Measurements from ENCODE around the gene CCDC190. TPM values are rescaled to one million over a fixed set of nuclear protein-coding genes. Genes with fewer than 3 reads are reported as not detected.
"Not testable (repeated sequence)": the region's sequence is repeated elsewhere in the genome, so short reads cannot be mapped to it uniquely, and the experiment has no call there.

CCDC190 gene
- total RNA-seq, 1 experiment from 2014 or later, result not detected

GRCh38 chr1:162878000-162878596, 17.1 kb upstream of the CCDC190 start:
- DNase-seq (ENCODE audit: low spot score), result peak; percentile 30

DNA sequence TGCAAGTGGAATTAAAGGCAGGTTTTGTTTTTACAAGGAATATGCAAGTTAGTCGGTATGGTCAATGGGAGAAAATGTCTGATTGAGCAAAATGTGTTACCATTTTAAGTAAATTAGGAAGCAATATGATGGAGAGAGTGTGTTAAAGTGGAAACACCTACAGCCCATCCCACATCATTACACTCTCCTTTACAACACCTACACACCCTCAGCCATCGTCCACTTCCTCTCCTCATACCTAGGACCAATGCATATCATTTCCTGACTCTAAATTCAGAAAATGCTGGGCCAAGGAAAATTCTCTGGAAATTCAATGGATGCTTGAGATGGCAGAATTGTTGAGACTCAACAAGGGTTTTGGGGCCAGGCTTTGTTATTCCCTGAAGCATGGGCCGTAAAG, 16.4 kb upstream of the CCDC190 start:
- DNase-seq (ENCODE audit: low spot score), result no peak

DNA sequence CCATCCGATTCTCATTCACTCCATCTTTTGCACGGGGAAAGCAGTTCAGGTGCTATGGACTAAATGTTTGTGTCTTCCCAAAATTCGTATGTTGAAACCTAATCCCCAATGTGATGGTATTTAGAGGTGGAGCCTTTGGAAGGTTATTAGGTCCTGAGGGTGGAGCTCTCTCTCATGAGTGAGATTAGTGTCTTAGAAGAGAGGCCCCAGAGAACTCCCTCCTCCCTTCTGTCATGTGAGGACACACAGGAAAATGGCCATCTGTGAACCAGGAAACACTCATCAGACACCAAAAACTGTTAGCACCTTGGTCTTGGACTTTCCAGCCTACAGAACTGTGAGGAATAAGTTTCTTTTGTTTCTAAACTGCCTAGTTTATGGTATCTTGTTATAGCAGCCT, 15.8 kb upstream of the CCDC190 start:
- DNase-seq (ENCODE audit: low spot score), result no peak

DNA sequence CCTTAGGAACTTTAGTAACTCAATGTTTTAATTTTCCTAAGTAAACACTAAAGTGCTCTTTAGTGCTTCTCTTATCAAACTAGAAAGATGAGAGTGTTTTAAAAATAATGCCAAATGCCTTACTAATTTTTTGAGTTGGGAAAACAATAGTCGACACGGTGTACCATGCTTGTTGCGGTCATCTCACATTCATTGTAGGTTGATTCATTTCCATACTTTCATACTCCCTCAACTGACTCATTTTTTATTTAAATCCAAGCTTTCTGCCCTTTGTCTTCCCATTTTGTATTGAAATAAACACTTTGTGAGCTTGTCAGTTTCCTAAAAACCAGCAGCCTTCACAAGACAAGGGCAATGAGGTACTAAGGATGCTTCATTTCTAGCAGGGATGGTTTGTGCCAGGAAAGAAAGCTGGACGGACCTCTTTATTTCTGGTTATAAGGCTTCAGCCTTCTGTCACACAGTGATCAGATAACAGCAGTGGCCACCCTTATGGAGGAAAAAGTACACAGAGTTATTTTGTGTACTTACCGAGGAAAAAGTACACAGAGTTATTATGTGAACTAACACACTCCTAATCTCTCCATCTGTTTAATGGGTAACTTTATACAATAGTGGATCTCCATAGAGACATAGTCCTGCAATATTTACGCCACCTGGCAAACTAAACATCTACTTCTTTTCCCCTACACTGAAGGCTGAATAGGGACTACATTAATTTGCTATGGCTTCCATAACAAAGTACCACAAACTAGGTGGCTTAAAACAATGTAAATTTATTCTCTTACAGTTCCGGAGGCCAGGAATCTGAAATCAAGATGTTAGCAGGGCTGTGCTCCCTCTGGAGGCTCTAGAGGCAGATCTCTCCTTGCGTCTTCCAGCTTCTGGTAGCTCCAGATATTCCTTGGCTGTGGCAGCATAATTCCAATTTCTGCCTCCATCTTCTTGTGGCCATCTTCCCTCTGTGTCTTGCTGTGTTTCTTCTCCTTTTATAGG, 13.0 kb upstream of the CCDC190 start:
- no peak for DNase-seq (ENCODE audit: low spot score)

- DNase-seq (ENCODE audit: low spot score), result no peak
These were observed 12.0 kb upstream of the CCDC190 start for GRCh38 chr1:162872981-162873380.

GRCh38 chr1:162871417-162871816, 10.4 kb upstream of the CCDC190 start:
- DNase-seq (ENCODE audit: low spot score), result not testable (repeated sequence)

- DNase-seq (ENCODE audit: low spot score), result no peak
These were observed 8.0 kb upstream of the CCDC190 start for GRCh38 chr1:162868972-162869371.

DNA sequence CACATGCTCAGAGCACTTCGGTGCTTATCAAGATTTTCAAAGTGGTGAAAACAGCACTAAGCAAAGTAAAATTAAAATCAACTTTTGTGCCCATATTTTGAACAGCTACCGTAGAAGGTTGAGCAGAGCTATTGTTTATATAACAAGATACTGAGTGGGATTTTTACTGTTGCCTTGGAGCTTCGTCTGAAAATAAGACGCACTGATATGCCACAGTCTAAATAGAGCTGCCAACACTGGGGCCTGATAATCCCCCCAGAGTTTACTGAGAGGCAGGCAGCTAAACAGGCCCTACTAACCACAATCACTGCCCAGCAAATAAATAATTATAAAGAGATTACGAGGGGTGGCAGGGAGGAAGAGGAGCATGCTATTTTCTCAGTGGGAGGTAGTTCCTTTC, 650 bp upstream of the CCDC190 start:
- no peak for DNase-seq (ENCODE audit: low spot score)

DNA sequence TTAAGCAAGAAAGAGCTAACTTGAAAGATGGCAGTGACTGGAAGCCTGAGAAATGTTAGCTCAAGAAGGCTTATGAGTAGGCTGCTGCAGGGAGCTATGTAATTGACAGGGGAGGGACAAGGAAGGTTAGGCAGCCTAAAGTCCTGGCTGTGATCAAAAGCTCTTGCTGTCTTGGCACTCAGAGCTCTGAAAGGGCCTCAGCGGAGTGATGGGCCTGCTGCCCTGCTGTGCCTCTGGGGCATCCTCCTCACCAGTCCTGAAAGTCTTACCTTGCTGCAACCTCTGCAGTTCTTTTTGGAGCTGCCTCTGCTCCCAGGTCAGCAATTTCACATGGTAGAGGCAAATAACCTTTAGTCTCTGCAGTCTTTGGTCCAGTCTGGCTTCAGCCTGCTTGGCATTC, 1.8 kb downstream of the CCDC190 start:
- DNase-seq (ENCODE audit: low spot score), result no peak

GRCh38 chr1:162857850-162858249, 3.1 kb downstream of the CCDC190 start:
- DNase-seq (ENCODE audit: low spot score), result no peak

DNA sequence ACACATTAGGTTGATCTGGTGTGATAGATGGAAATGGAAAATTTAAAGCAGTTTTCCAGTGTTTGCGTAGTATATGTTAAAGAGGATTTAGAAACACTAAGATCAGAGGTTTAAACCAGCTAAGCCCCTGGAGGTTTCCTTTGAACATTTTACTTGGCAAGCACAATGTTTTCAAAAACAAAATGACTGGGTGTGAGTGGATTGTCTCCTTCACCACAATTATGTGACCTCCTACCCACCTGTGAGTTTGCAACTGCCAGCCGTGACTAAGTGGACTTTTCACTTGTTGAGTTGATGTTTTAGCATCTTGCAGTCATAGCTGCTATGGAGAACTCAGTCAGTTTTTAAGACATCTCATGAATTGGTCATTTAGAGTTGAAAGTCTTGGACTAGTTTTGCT, 4.7 kb downstream of the CCDC190 start:
- peak; percentile 52 for DNase-seq (ENCODE audit: low spot score)

- no peak for DNase-seq (ENCODE audit: low spot score)
These were observed 5.4 kb downstream of the CCDC190 start for GRCh38 chr1:162855461-162856150.

GRCh38 chr1:162854245-162854882, 6.6 kb downstream of the CCDC190 start:
- DNase-seq (ENCODE audit: low spot score), result peak; percentile 63

DNA sequence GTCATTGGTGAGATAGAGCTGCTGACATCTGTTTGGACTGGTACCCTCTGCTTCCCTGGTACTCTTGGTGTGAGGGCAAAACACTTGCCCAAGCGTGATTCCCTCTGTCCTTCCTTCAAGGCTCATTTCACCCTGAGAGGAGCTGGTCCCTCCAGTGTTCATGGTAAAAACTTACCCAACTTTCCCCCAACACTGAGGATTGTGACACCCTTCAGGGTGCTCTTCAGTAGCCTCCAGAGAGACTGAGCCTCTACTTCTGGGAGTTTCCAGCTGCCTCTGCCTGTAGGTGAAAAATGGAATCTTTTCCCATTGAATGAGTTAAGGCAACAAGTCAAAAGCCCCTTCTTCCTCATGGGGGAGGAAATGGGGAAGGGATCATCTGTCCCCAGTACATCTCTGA, 9.6 kb downstream of the CCDC190 start:
- DNase-seq (ENCODE audit: low spot score), result no peak

- no peak for DNase-seq (ENCODE audit: low spot score)
These were observed 11.3 kb downstream of the CCDC190 start for GRCh38 chr1:162849711-162850110.

DNA sequence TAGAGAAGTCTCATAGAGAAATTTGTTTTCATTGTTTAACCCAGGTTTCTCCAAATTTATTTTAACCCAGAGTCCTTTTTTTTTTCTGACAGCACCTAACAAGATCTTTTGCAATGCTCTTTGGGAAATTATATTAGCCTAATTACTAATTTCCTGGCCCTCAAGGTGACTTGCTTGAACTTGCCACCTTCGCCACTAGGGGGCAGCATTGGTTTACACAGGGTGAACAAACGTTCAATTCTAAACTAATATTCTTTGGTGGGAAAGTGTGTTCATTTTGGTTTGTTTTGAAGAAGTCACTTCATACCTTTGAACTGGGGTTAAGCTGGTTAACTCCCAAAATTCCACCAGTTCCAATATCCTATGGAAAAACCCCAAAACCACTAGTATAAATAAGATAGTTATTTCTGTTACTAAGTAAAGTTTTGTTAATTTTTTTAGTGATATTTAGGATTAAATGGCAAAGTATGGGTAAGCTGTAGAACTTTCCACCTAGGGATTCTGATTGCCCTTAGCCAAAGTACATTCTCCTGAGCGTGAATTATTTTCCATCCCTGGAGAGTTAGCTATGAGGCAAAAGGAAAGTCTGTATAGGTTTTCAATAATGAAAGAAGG, 13.0 kb downstream of the CCDC190 start:
- peak; percentile 54 for DNase-seq (ENCODE audit: low spot score)

- peak; percentile 93 for DNase-seq (ENCODE audit: low spot score)
These were observed 14.4 kb downstream of the CCDC190 start for GRCh38 chr1:162846256-162847212.

GRCh38 chr1:162844153-162844552, 16.8 kb downstream of the CCDC190 start:
- DNase-seq (ENCODE audit: low spot score), result no peak

GRCh38 chr1:162840250-162840839, 20.6 kb downstream of the CCDC190 start:
- no peak for DNase-seq (ENCODE audit: low spot score)

DNA sequence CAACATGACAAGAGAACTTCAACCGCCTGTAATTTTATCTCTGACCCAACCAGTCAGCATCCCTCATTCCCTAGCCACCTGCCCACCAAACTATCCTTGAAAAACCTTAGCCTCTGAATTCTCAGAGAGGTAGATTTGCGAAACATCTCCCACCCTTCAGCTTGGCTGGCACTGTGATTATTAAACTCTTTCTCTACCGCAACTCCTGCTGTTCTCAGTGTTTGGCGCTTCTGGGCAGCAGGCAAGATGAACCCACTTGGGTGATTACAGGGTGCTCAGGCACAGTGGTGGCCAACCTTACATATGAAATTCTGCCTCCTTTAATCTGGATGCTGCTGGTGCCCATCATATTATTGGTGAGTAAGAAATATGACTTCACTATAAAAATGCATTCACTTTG, 22.1 kb downstream of the CCDC190 start:
- DNase-seq (ENCODE audit: low spot score), result no peak

Measured in H4 (cell line).